Measurements from ENCODE around the gene CAMTA1. TPM values are rescaled to one million over a fixed set of nuclear protein-coding genes. Genes with fewer than 3 reads are reported as not detected.

CAMTA1 gene
- total RNA-seq, 1 experiment from 2014 or later, result 82.2 TPM

DNA sequence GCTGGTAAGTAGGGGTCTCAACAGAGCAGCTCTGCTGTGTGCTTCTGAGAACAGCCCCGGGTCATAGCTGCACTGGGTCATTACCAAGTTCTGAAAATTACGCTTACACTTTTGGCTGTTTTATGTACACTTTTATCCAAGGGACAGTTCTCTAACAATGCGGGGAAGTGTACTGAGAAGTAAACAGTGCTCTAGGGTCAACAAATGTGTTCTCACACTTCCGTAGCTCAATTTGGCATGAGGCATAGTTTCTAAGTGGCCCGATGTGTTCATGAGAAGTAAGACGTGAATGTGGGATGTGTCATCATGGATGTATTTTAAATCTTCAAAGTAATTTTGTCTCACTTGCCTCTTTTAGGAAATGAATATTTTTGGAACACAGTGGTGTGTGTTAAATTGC lies 975.0 kb downstream of the CAMTA1 start:
- TF ChIP-seq, protein P1, sequence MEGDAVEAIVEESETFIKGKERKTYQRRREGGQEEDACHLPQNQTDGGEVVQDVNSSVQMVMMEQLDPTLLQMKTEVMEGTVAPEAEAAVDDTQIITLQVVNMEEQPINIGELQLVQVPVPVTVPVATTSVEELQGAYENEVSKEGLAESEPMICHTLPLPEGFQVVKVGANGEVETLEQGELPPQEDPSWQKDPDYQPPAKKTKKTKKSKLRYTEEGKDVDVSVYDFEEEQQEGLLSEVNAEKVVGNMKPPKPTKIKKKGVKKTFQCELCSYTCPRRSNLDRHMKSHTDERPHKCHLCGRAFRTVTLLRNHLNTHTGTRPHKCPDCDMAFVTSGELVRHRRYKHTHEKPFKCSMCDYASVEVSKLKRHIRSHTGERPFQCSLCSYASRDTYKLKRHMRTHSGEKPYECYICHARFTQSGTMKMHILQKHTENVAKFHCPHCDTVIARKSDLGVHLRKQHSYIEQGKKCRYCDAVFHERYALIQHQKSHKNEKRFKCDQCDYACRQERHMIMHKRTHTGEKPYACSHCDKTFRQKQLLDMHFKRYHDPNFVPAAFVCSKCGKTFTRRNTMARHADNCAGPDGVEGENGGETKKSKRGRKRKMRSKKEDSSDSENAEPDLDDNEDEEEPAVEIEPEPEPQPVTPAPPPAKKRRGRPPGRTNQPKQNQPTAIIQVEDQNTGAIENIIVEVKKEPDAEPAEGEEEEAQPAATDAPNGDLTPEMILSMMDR (IDR thresholded peaks at IDR 0.05), result no peak
- no peak for TF ChIP-seq TCF7L2 (IDR thresholded peaks at IDR 0.05; ENCODE audit: low read depth, low read length)
- Histone ChIP-seq H3K36me3 (ENCODE audit: control insufficient read depth, insufficient read depth, low read length) (no peaks in the 10 kb centered on the region), H3K4me1 (ENCODE audit: control insufficient read depth, insufficient read depth, low read length) (no peaks in the 10 kb centered on the region), H3K27me3 (ENCODE audit: control insufficient read depth, insufficient read depth, low read length) (no peaks in the 10 kb centered on the region), H3K27ac (ENCODE audit: low read length) (no peak overlapping the region), H3K9me3 (ENCODE audit: control insufficient read depth, insufficient read depth, low read depth, low read length) (no peaks in the 10 kb centered on the region), H3K4me3 (ENCODE audit: low read depth in 2 of 2, low read length in 2 of 2) (no peak overlapping the region)
- intact Hi-C loops (cut with micrococcal nuclease; ENCODE audit: unreplicated experiment), result no loop called here
- no peak for ATAC-seq
- no TSS peak for BruUV-seq (replicated peaks)
- in situ Hi-C loops (cut with HindIII; ENCODE audit: low pct_unique_long_range_greater_than_20kb, low sequenced_read_pairs), result no loop called here
- CTCF ChIA-PET, result interaction anchor here (1.1 kb wide), 1 partner anchor 91 kb away, joined by 5 read pairs; no protein-coding TSS in a partner anchor
- POLR2A ChIA-PET, result no interaction called here
- no peak for DNase-seq (ENCODE audit: low read depth, low spot score)

DNA sequence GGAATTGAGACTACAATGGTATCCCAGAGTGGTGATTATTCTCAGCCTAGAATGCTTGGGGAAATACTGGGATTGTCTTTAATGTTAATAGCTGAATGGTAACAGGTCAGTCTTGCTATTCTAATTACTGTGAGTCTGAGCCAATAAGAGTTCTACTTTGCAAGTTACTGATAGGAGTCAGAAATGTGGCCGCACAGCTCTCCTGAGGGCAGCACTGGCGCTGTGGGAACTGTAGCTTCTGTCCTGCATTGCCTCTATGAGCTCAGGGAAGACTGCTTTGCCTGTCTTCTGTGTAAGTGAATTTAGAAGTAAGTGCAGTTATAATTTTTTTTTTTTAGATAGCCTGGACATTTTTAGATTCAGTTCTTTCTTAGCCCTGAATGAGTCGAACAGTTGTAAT lies 975.8 kb downstream of the CAMTA1 start:
- CTCF ChIA-PET, result interaction anchor here (1.1 to 1.7 kb wide), 2 partner anchors 8 to 92 kb away, joined by 5 to 10 read pairs; no protein-coding TSS in a partner anchor
- in situ Hi-C loops (cut with HindIII; ENCODE audit: low pct_unique_long_range_greater_than_20kb, low sequenced_read_pairs), result no loop called here
- no peak overlapping the region for H3K4me3 ChIP-seq (ENCODE audit: low read depth in 2 of 2, low read length in 2 of 2)
- intact Hi-C loops (cut with micrococcal nuclease; ENCODE audit: unreplicated experiment), result no loop called here
- ATAC-seq, result no peak
- no peak for DNase-seq (ENCODE audit: low read depth, low spot score)
- no peaks in the 10 kb centered on the region for H3K9me3 ChIP-seq (ENCODE audit: control insufficient read depth, insufficient read depth, low read depth, low read length)
- H3K27me3 ChIP-seq (ENCODE audit: control insufficient read depth, insufficient read depth, low read length), result no peaks in the 10 kb centered on the region
- BruUV-seq (replicated peaks), result no TSS peak
- H3K27ac ChIP-seq (ENCODE audit: low read length), result no peak overlapping the region
- POLR2A ChIA-PET, result no interaction called here
- H3K36me3 ChIP-seq (ENCODE audit: control insufficient read depth, insufficient read depth, low read length), result no peaks in the 10 kb centered on the region
- H3K4me1 ChIP-seq (ENCODE audit: control insufficient read depth, insufficient read depth, low read length), result no peaks in the 10 kb centered on the region
- TF ChIP-seq TCF7L2 (IDR thresholded peaks at IDR 0.05; ENCODE audit: low read depth, low read length) (no peak), POLR2AphosphoS5 (IDR thresholded peaks at IDR 0.05; ENCODE audit: low read depth, low read length) (no peak), SIN3A (IDR thresholded peaks at IDR 0.05; ENCODE audit: borderline replicate concordance, insufficient read depth, low read depth, low read length) (no peak)
- TF ChIP-seq, protein P1 (IDR thresholded peaks at IDR 0.05), result no peak
- TF ChIP-seq, protein P2, sequence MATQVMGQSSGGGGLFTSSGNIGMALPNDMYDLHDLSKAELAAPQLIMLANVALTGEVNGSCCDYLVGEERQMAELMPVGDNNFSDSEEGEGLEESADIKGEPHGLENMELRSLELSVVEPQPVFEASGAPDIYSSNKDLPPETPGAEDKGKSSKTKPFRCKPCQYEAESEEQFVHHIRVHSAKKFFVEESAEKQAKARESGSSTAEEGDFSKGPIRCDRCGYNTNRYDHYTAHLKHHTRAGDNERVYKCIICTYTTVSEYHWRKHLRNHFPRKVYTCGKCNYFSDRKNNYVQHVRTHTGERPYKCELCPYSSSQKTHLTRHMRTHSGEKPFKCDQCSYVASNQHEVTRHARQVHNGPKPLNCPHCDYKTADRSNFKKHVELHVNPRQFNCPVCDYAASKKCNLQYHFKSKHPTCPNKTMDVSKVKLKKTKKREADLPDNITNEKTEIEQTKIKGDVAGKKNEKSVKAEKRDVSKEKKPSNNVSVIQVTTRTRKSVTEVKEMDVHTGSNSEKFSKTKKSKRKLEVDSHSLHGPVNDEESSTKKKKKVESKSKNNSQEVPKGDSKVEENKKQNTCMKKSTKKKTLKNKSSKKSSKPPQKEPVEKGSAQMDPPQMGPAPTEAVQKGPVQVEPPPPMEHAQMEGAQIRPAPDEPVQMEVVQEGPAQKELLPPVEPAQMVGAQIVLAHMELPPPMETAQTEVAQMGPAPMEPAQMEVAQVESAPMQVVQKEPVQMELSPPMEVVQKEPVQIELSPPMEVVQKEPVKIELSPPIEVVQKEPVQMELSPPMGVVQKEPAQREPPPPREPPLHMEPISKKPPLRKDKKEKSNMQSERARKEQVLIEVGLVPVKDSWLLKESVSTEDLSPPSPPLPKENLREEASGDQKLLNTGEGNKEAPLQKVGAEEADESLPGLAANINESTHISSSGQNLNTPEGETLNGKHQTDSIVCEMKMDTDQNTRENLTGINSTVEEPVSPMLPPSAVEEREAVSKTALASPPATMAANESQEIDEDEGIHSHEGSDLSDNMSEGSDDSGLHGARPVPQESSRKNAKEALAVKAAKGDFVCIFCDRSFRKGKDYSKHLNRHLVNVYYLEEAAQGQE (IDR thresholded peaks at IDR 0.05; ENCODE audit: insufficient read depth in 1 of 2, low read depth in 2 of 2, low read length in 1 of 2), result no peak
